Ishikawa (cell line): ENCODE results near the gene GRID1.

Experiments used
- CEBPB ChIP-seq: IDR thresholded peaks from 2 replicates; pipeline ENCODE4 v1.6.1; 2012
- CREB1 ChIP-seq: IDR thresholded peaks from 2 replicates; pipeline ENCODE4 v1.6.1; 2012; ENCODE audit warnings: low read depth
- EGR1 ChIP-seq: IDR thresholded peaks from 2 replicates; pipeline ENCODE4 v1.6.1; 2012
- EP300 ChIP-seq: IDR thresholded peaks from 2 replicates; pipeline ENCODE4 v1.6.1; 2012; ENCODE audit warnings: borderline replicate concordance
- FOXM1 ChIP-seq: IDR thresholded peaks from 2 replicates; pipeline ENCODE4 v1.6.1; 2012; ENCODE audit warnings: low read depth, borderline replicate concordance
- NFIC ChIP-seq: IDR thresholded peaks from 2 replicates; pipeline ENCODE4 v1.6.1; 2012
- RAD21 ChIP-seq: IDR thresholded peaks from 2 replicates; pipeline ENCODE4 v1.6.1; 2012; ENCODE audit warnings: low read depth
- TAF1 ChIP-seq: IDR thresholded peaks from 2 replicates; pipeline ENCODE4 v1.6.1; 2012; ENCODE audit warnings: low read depth, mild to moderate bottlenecking
- TCF12 ChIP-seq: IDR thresholded peaks from 2 replicates; pipeline ENCODE4 v1.6.1; 2012; ENCODE audit warnings: low read depth
- TEAD4 ChIP-seq: IDR thresholded peaks from 2 replicates; pipeline ENCODE4 v1.6.1; 2012
- YY1 ChIP-seq: IDR thresholded peaks from 2 replicates; pipeline ENCODE4 v1.6.1; 2012; ENCODE audit warnings: low read depth
- ZBTB7A ChIP-seq: IDR thresholded peaks from 2 replicates; pipeline ENCODE4 v1.6.1; 2012; ENCODE audit warnings: low read depth
- TF ChIP-seq, protein P1 (sequence below): IDR thresholded peaks from 2 replicates; pipeline ENCODE4 v1.6.1; 2012
- TF ChIP-seq, protein P2 (sequence below): IDR thresholded peaks from 2 replicates; pipeline ENCODE4 v1.6.1; 2012; ENCODE audit warnings: low read depth, mild to moderate bottlenecking
- TF ChIP-seq, protein P3 (sequence below): IDR thresholded peaks from 2 replicates; pipeline ENCODE4 v1.6.1; 2012

Gene GRID1

DNA sequence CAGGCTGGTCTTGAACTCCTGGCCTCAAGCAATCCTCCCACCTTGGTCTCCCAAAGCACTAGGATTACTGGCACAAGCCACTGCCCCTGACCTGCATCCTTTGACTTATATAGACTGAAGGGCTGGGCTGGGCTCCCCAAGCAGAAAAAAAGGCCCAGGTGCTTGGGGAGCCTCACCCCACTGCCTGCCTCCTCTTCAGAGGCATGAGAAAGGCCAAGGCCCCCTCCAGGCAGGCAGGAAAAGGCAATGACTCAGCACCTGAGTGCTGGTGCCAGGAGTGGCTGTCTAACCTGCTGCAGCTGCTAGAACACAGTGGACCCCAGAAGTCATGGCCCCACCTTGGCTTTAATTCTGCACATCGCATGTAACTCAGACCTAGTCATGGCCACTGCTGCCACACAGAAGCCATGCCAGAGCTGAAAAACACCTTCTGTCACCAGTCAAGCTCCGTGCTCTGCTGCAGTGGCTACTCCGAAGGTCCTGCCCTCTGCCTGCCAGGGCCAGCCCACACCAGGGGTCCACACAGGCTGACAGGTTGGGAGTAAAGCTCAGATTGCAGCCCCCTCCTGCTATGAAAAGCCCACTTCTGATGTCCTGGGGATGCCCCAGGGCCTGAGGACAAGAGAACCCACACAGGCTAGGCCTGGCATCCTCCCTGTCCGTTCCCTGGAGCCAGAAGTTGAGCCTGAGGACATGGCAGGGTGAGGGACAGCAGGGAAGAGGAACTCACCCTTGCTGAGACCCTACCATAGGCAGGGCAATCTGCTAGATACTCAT, 48.5 kb downstream of the GRID1 start:
- no peak for TF ChIP-seq TCF12
- TF ChIP-seq YY1: no peak
- no peak for TF ChIP-seq EGR1
- no peak for TF ChIP-seq RAD21
- no peak for TF ChIP-seq EP300
- TF ChIP-seq CREB1: no peak
- TF ChIP-seq CEBPB: no peak
- no peak for TF ChIP-seq TEAD4
- no peak for TF ChIP-seq FOXM1
- TF ChIP-seq NFIC: no peak
- TF ChIP-seq, protein P1, sequence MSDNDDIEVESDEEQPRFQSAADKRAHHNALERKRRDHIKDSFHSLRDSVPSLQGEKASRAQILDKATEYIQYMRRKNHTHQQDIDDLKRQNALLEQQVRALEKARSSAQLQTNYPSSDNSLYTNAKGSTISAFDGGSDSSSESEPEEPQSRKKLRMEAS: no peak
- TF ChIP-seq, protein P2, sequence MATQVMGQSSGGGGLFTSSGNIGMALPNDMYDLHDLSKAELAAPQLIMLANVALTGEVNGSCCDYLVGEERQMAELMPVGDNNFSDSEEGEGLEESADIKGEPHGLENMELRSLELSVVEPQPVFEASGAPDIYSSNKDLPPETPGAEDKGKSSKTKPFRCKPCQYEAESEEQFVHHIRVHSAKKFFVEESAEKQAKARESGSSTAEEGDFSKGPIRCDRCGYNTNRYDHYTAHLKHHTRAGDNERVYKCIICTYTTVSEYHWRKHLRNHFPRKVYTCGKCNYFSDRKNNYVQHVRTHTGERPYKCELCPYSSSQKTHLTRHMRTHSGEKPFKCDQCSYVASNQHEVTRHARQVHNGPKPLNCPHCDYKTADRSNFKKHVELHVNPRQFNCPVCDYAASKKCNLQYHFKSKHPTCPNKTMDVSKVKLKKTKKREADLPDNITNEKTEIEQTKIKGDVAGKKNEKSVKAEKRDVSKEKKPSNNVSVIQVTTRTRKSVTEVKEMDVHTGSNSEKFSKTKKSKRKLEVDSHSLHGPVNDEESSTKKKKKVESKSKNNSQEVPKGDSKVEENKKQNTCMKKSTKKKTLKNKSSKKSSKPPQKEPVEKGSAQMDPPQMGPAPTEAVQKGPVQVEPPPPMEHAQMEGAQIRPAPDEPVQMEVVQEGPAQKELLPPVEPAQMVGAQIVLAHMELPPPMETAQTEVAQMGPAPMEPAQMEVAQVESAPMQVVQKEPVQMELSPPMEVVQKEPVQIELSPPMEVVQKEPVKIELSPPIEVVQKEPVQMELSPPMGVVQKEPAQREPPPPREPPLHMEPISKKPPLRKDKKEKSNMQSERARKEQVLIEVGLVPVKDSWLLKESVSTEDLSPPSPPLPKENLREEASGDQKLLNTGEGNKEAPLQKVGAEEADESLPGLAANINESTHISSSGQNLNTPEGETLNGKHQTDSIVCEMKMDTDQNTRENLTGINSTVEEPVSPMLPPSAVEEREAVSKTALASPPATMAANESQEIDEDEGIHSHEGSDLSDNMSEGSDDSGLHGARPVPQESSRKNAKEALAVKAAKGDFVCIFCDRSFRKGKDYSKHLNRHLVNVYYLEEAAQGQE: no peak
- TF ChIP-seq, protein P3, sequence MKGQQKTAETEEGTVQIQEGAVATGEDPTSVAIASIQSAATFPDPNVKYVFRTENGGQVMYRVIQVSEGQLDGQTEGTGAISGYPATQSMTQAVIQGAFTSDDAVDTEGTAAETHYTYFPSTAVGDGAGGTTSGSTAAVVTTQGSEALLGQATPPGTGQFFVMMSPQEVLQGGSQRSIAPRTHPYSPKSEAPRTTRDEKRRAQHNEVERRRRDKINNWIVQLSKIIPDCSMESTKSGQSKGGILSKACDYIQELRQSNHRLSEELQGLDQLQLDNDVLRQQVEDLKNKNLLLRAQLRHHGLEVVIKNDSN: no peak
- no peak for TF ChIP-seq ZBTB7A
- TF ChIP-seq TAF1: no peak

DNA sequence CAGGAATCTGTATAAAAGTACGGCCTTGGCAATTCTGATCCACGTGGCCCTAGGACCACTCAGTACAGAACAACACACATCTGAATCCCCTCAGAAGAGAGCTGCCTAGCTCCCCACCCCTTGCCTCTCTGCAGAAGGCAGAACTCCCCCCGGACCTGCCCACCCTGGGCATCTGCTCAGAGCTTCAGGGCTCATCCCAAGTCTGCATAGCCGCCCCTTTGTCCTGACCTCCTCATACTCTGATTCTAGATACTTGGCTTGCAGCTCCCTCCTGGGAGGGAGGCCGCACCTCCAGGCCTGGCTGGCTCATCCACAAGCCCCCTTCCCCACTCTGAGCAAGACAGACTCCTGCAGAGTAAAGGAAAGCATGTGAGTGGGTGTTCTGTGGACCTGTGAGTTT, 49.6 kb downstream of the GRID1 start:
- TF ChIP-seq YY1: no peak
- TF ChIP-seq TAF1: no peak
- TF ChIP-seq RAD21: no peak
- TF ChIP-seq, protein P1: no peak
- TF ChIP-seq FOXM1: no peak
- TF ChIP-seq, protein P3: no peak
- no peak for TF ChIP-seq TCF12
- no peak for TF ChIP-seq CEBPB
- TF ChIP-seq, protein P2: no peak
- no peak for TF ChIP-seq CREB1
- no peak for TF ChIP-seq NFIC
- no peak for TF ChIP-seq TEAD4
- no peak for TF ChIP-seq EP300
- no peak for TF ChIP-seq EGR1
- TF ChIP-seq ZBTB7A: no peak

DNA sequence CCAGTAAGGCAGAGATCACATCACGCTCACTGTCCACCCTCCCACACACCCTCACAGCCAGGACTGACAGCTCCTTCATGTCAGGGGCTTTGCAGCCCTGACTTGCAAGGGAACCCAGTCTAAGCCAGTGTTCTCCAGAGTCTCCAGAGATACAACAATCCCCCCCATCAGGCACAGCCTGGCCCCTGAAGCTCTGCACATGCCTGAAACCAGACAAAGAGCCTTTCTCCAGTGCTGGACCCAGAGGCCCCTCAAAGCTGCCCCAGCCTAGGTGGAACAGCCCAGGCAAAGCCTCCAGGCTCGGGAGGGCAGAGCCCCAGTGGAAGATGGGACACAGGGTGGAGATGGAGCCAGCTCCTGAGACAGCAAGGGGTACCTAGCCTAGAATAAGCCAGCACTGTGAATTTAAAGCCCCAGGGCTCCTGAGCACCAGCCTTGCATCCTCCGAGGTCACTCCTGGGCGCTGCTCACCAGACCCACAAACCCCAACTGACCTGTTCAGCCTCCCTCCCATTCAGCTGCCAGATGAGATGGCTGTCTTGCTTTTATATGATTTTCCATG, 50.2 kb downstream of the GRID1 start:
- TF ChIP-seq RAD21: no peak
- no peak for TF ChIP-seq EGR1
- no peak for TF ChIP-seq FOXM1
- TF ChIP-seq, protein P3: no peak
- TF ChIP-seq, protein P2: no peak

DNA sequence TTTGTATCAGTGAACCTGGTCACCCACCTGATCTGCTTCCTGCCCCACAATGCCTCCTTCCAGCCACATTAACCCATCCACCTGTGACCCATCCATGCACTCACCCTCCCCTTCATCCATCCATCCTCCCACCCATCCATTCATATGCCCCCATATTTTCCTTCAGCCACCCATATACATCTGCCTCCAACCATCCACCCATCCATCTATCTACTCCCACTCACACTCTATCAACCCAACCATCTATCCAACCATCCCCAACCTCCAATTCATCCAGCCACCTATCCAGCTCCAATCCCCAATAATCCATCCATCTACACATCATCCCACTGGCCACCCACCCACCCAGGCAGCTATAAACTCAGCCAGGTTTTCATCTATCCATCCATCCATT, 51.0 kb downstream of the GRID1 start:
- TF ChIP-seq EP300 (no peak), EGR1 (no peak), RAD21 (no peak), TAF1 (no peak), NFIC (no peak), FOXM1 (no peak), CREB1 (no peak), TEAD4 (no peak), ZBTB7A (no peak), YY1 (no peak), TCF12 (no peak), CEBPB (no peak)
- TF ChIP-seq, protein P2: no peak
- TF ChIP-seq, protein P3: no peak
- TF ChIP-seq, protein P1: no peak
